ENCODE results near the gene MEGF11. TPM values are rescaled to one million over a fixed set of nuclear protein-coding genes. Genes with fewer than 3 reads are reported as not detected.

MEGF11 gene
- total RNA-seq, 4 donors from 2014 or later, result 0.97 to 10.6 (median 4.0) TPM

DNA sequence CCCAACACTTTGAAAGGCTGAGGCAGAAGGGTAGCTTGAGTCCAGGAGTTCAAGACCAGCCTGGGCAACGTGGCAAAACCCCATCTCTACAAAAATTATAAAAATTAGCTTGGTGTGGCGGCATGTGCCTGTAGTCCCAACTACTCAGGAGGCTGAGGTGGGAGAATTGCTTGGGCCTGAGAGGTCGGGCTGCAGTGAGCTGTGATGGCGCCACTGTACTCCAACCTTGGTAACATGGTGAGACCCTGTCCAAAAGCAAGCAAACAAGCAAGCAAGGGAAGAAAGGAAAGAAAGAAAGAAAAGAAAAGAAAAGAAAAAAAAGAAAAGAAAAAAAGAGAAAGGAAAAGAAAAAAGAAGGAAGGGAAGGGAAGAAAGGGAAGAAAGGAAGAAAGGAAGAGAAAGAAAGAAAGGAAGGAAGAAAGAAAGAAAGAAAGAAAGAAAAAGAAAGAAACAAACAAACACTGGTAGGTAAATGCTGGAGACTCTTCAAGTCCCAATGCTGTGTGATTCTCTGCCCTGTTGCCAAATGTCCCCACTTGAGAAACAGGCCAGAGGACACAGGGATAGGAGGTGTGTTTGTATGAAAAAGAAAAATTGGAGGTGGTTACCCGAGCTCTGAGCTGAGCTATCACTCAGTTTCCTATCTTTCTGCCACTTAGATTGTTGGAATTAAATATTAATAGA is 263.1 kb downstream of the MEGF11 start:
- intact Hi-C loops (cut with DNase I; ENCODE audit: low total_unique reads), result no loop called here

DNA sequence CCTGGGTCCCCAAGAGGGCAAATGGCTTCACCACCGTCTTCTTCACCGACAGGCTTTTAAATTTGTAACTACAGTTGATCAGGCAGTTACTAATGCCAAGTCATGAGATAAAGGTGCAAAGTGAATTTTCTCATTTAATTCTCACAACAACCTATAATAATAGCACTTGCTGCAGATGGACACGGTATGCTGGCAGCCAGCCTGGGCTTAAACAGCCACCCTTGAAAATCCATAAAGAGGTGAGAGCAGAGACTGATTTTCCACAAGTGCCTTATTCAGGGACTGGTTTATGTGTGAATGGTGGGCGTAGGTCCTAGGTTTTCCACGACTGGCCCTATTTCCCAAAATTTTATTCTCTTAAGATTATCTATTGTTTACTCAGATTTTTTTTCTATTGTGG is 266.4 kb downstream of the MEGF11 start:
- DNase-seq (ENCODE audit: low spot score in 2 of 2), result no peak
- H3K4me3 ChIP-seq (ENCODE audit: low read depth, poor library complexity, severe bottlenecking), result no peak overlapping the region
- 59 to 63% methylated on average over 5 of the region's 5 CpGs for WGBS, 2 donors
- intact Hi-C loops (cut with DNase I; ENCODE audit: low total_unique reads), result no loop called here
- no peak for TF ChIP-seq POLR2A (IDR thresholded peaks at IDR 0.05)
- TF ChIP-seq, protein P1, sequence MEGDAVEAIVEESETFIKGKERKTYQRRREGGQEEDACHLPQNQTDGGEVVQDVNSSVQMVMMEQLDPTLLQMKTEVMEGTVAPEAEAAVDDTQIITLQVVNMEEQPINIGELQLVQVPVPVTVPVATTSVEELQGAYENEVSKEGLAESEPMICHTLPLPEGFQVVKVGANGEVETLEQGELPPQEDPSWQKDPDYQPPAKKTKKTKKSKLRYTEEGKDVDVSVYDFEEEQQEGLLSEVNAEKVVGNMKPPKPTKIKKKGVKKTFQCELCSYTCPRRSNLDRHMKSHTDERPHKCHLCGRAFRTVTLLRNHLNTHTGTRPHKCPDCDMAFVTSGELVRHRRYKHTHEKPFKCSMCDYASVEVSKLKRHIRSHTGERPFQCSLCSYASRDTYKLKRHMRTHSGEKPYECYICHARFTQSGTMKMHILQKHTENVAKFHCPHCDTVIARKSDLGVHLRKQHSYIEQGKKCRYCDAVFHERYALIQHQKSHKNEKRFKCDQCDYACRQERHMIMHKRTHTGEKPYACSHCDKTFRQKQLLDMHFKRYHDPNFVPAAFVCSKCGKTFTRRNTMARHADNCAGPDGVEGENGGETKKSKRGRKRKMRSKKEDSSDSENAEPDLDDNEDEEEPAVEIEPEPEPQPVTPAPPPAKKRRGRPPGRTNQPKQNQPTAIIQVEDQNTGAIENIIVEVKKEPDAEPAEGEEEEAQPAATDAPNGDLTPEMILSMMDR (IDR thresholded peaks at IDR 0.05), result no peak

More for the DNA sequence above, 263.1 kb downstream of the MEGF11 start:
- DNase-seq (ENCODE audit: low spot score in 2 of 2), result no peak
- WGBS, 2 donors, result 78 to 83% methylated on average over 5 of the region's 5 CpGs
- no peak for TF ChIP-seq POLR2A (IDR thresholded peaks at IDR 0.05)
- TF ChIP-seq, protein P1 (IDR thresholded peaks at IDR 0.05), result no peak
- no peak overlapping the region for H3K4me3 ChIP-seq (ENCODE audit: low read depth, poor library complexity, severe bottlenecking)

DNA sequence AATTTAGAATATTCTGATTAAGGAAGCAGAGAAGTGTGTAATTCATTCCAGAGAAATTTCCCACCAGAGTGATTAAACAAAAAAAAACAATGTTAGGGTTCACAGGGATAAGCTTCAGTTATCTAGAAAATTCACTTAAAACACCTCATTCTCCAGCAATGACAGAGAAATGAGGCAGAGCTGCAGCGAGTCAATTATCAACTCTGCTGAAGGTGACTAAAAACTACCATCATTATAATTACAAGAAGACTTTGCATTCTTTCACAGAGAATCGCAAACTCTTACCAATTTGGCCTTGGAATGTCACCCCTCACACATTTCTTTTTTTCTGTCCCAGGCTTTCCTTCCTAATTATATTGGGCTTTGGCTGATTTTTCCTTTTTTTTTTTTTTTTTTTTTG is 267.1 kb downstream of the MEGF11 start:
- no peak overlapping the region for H3K4me3 ChIP-seq (ENCODE audit: low read depth, poor library complexity, severe bottlenecking)
- no peak for DNase-seq (ENCODE audit: low spot score in 2 of 2)
- intact Hi-C loops (cut with DNase I; ENCODE audit: low total_unique reads), result no loop called here
- 50 to 54% methylated on average over 2 of the region's 2 CpGs for WGBS, 2 donors
- TF ChIP-seq POLR2A (IDR thresholded peaks at IDR 0.05), result no peak
- TF ChIP-seq, protein P1 (IDR thresholded peaks at IDR 0.05), result no peak

DNA sequence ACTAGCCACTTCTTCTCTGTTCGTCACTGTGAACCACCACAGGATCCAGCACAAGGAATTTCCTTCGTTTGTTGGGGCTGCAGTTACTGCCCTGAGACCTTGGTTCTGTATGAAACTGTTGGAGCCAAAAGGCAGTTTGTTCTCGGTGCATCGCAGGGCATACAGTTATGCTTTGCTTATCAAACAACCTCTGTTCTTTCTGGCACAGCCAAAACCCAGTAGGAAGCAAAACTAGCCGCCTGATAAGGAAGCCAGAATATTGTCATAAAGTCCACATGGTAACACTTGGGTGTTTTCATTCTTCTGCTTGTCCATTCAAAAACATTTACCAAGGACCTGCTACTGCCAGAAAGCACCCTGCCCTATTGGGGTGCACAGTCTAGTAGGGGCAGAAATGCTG is 268.2 kb downstream of the MEGF11 start:
- TF ChIP-seq, protein P1 (IDR thresholded peaks at IDR 0.05), result no peak
- no peak for TF ChIP-seq POLR2A (IDR thresholded peaks at IDR 0.05)
- DNase-seq (ENCODE audit: low spot score in 2 of 2), result no peak
- no peak overlapping the region for H3K4me3 ChIP-seq (ENCODE audit: low read depth, poor library complexity, severe bottlenecking)
- WGBS, 2 donors, result 64 to 65% methylated on average over 5 of the region's 5 CpGs
- intact Hi-C loops (cut with DNase I; ENCODE audit: low total_unique reads), result no loop called here

DNA sequence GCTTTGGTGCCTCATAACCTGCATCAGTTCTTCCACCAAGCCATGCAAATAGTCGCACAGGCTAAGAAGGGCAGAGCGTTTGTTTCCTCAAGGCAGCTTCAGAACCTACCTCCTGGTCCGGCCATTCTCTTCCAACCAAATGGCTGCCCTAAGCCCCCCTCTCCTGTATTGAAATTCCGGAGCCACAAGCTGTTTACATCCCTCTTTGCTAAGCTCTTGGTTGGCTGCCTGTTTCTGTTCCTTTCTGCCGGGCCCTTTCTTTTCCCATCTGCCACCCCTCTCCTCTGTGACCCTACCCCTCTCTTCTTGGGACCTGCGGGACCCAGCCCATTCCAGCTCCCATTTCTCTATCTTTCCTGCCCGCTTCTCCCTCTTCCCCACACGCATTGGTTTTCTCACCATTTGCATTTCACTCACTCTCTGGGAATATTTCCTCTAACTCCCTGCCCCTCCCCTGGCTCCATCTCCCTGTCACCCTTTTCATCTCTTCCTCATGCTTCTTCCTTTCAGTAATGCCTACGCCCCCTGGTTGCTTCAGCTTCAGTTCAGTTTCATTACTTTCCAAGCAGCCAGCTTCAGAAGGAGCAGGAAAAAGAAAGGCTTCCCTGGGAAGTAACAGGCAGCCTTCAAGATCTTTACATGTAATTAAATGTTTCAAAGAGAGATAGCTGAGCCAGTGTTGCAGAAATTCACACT is 270.8 kb downstream of the MEGF11 start:
- TF ChIP-seq, protein P1 (IDR thresholded peaks at IDR 0.05), result no peak
- TF ChIP-seq POLR2A (IDR thresholded peaks at IDR 0.05), result no peak

More for the DNA sequence above, 270.8 kb downstream of the MEGF11 start:
- 26 to 28% methylated on average over 9 of the region's 9 CpGs for WGBS, 2 donors
- no peak overlapping the region for H3K4me3 ChIP-seq (ENCODE audit: low read depth, poor library complexity, severe bottlenecking)
- no peak for DNase-seq (ENCODE audit: low spot score in 2 of 2)
- intact Hi-C loops (cut with DNase I; ENCODE audit: low total_unique reads), result no loop called here
